Trophoblast cell (in vitro differentiated cells and primary cell): ENCODE results near the gene SLC27A2.

Source experiments
- DNase-seq, 2 donors: peaks; one replicate each; pipeline ENCODE4 v3.0.0-alpha.2; 2016
- H2AFZ ChIP-seq: 2 replicates; pipeline ENCODE4 v1.6.1; 2013; ENCODE audit warnings: low read length, moderate library complexity, mild to moderate bottlenecking; ENCODE audit not compliant: insufficient read depth, poor library complexity
- H2AK5ac ChIP-seq: 2 replicates; pipeline ENCODE4 v1.6.1; 2013; ENCODE audit warnings: mild to moderate bottlenecking, low read length
- H2BK120ac ChIP-seq: 2 replicates; pipeline ENCODE4 v1.6.1; 2013; ENCODE audit warnings: low read length, mild to moderate bottlenecking, moderate library complexity; ENCODE audit not compliant: insufficient read depth, poor library complexity
- H2BK12ac ChIP-seq: 2 replicates; pipeline ENCODE4 v1.6.1; 2013; ENCODE audit warnings: mild to moderate bottlenecking, low read length, moderate library complexity
- H2BK5ac ChIP-seq: 2 replicates; pipeline ENCODE4 v1.6.1; 2013; ENCODE audit warnings: low read length, low read depth, moderate library complexity, mild to moderate bottlenecking; ENCODE audit not compliant: poor library complexity
- H3K14ac ChIP-seq: 2 replicates; pipeline ENCODE4 v1.6.1; 2013; ENCODE audit warnings: mild to moderate bottlenecking, low read length
- H3K18ac ChIP-seq: 2 replicates; pipeline ENCODE4 v1.6.1; 2013; ENCODE audit warnings: mild to moderate bottlenecking, low read length
- H3K23ac ChIP-seq: 2 replicates; pipeline ENCODE4 v1.6.1; 2013; ENCODE audit warnings: low read length
- H3K27ac ChIP-seq: 2 replicates; pipeline ENCODE4 v1.5.1; 2013; ENCODE audit warnings: low read depth, mild to moderate bottlenecking, inconsistent platforms, low read length, moderate library complexity
- H3K27me3 ChIP-seq: 2 replicates; pipeline ENCODE4 v1.6.1; 2013; ENCODE audit warnings: inconsistent platforms, mild to moderate bottlenecking, low read length, moderate library complexity; ENCODE audit not compliant: insufficient read depth
- H3K36me3 ChIP-seq, 2 experiments: 1 replicate in 1 of 2; 2 replicates in 1 of 2; pipeline ENCODE4 v1.6.1; 2013; ENCODE audit warnings: low read length in 2 of 2, mild to moderate bottlenecking in 2 of 2, moderate library complexity in 1 of 2; ENCODE audit not compliant: insufficient read depth in 2 of 2, control insufficient read depth in 1 of 2
- H3K4ac ChIP-seq: 2 replicates; pipeline ENCODE4 v1.6.1; 2013; ENCODE audit warnings: low read depth, mild to moderate bottlenecking, low read length, moderate library complexity
- H3K4me1 ChIP-seq, 2 experiments: 1 replicate in 1 of 2; 2 replicates in 1 of 2; pipeline ENCODE4 v1.6.1; 2013; ENCODE audit warnings: low read length in 2 of 2, mild to moderate bottlenecking in 2 of 2, moderate library complexity in 1 of 2; ENCODE audit not compliant: insufficient read depth in 2 of 2, control insufficient read depth in 1 of 2
- H3K4me2 ChIP-seq: 2 replicates; pipeline ENCODE4 v1.6.1; 2013; ENCODE audit warnings: inconsistent platforms, mild to moderate bottlenecking, low read length, moderate library complexity
- H3K4me3 ChIP-seq: 2 replicates; pipeline ENCODE4 v1.5.1; 2013; ENCODE audit warnings: mild to moderate bottlenecking, low read depth, low read length, inconsistent platforms
- H3K79me1 ChIP-seq: one replicate; pipeline ENCODE4 v1.6.1; 2013; ENCODE audit warnings: low read length
- H3K79me2 ChIP-seq: 2 replicates; pipeline ENCODE4 v1.6.1; 2013; ENCODE audit warnings: low read length, mild to moderate bottlenecking; ENCODE audit not compliant: control insufficient read depth, insufficient read depth, poor library complexity
- H3K9ac ChIP-seq: 2 replicates; pipeline ENCODE4 v1.6.1; 2013; ENCODE audit warnings: mild to moderate bottlenecking, low read length
- H3K9me3 ChIP-seq: 2 replicates; pipeline ENCODE4 v1.6.1; 2013; ENCODE audit warnings: low read depth, mild to moderate bottlenecking, control low read depth, inconsistent platforms, low read length; ENCODE audit not compliant: insufficient read depth
- H4K12ac ChIP-seq: 2 replicates; pipeline ENCODE4 v1.6.1; 2013; ENCODE audit warnings: low read depth, mild to moderate bottlenecking, low read length, moderate library complexity
- H4K8ac ChIP-seq: 2 replicates; pipeline ENCODE4 v1.6.1; 2013; ENCODE audit warnings: low read depth, mild to moderate bottlenecking, low read length, moderate library complexity
- H4K91ac ChIP-seq: one replicate; pipeline ENCODE4 v1.6.1; 2013; ENCODE audit warnings: low read depth, mild to moderate bottlenecking, low read length, moderate library complexity
- WGBS: extraction: QIAGEN DNeasy Blood & Tissue Kit; methylation state at CpG from one replicate; pipeline ENCODE4 v1.1.7; 2013; ENCODE audit warnings: missing lambda C conversion rate; ENCODE audit not compliant: insufficient read length, insufficient coverage; ENCODE audit errors: extremely low coverage; 5-methylcytosine and 5-hydroxymethylcytosine counted together

The SLC27A2 gene

DNA sequence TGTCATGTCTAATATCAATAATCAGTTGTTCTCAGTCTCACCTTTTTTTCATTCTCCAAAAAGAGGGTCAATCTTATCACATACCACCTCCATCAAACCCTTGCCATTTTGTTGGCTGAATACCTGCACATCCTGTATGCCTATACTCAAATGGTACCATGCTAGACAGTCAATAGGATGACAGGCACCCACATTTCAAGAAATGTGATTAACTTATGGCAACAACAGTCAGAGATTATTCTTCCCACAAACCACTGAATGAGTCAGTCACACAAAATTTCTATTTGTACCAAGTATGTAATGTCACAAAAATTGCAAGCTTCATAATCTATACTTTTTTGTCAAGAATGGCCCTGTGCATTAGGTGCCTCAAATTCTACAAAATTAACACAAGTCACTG, 5.1 kb upstream of the SLC27A2 start:
- DNase-seq: no peak
- Histone ChIP-seq H3K4me3 (no peak overlapping the region), H2AFZ (no peak overlapping the region)

DNA sequence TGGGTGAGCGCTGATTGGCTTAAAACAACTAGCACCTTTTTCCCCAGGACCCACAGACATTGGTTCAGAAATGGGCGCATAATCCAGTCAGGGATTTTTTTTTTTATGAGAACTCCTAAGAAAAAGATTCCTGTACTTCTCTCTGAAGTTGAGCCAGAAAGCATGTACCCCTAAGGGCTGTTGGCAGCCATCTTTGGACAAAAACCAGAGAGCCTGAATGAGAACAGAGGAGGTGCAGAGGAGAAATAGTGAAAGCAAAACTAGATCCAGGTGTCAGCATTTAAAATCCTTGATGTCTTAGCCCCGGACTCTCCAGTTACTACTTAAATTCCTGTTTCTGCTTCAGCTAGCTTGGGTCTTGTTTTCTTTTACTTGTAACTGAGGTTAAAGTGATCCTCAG, 1.9 kb upstream of the SLC27A2 start:
- H3K4me2 ChIP-seq: no peak overlapping the region
- H2AFZ ChIP-seq: no peak overlapping the region
- H3K27ac ChIP-seq: no peak overlapping the region
- WGBS: no CpG with 5 or more reads among the region's 3 CpGs
- H4K91ac ChIP-seq: no peak overlapping the region
- no peak overlapping the region for H2BK12ac ChIP-seq
- no peak overlapping the region for H3K4ac ChIP-seq
- H3K23ac ChIP-seq: no peak overlapping the region
- H3K79me2 ChIP-seq: no peaks in the 10 kb centered on the region
- H3K79me1 ChIP-seq: no peaks in the 10 kb centered on the region
- no peak overlapping the region for H3K9ac ChIP-seq
- H4K12ac ChIP-seq: no peak overlapping the region
- H3K36me3 ChIP-seq: no peaks in the 10 kb centered on the region
- H3K27me3 ChIP-seq: peaks cover 14% of the 10 kb centered on the region
- peaks cover 5 to 9% of the 10 kb centered on the region in 2 experiments for H3K4me1 ChIP-seq
- no peak overlapping the region for H3K14ac ChIP-seq
- H4K8ac ChIP-seq: no peak overlapping the region
- DNase-seq: no peak
- H3K9me3 ChIP-seq: no peaks in the 10 kb centered on the region
- H3K18ac ChIP-seq: no peak overlapping the region
- H2AK5ac ChIP-seq: no peak overlapping the region
- H2BK120ac ChIP-seq: no peak overlapping the region
- no peak overlapping the region for H3K4me3 ChIP-seq
- H2BK5ac ChIP-seq: no peak overlapping the region

More for the DNA sequence above, 5.1 kb upstream of the SLC27A2 start:
- no peaks in the 10 kb centered on the region for H3K79me2 ChIP-seq
- H3K9me3 ChIP-seq: no peaks in the 10 kb centered on the region
- peaks cover 0 to 1% of the 10 kb centered on the region in 2 experiments for H3K4me1 ChIP-seq
- H2BK12ac ChIP-seq: no peak overlapping the region
- no peak overlapping the region for H2BK120ac ChIP-seq
- H3K79me1 ChIP-seq: no peaks in the 10 kb centered on the region
- peaks cover 5% of the 10 kb centered on the region for H3K27me3 ChIP-seq
- H3K23ac ChIP-seq: no peak overlapping the region
- H3K27ac ChIP-seq: no peak overlapping the region
- no peak overlapping the region for H2AK5ac ChIP-seq
- no peak overlapping the region for H3K4me2 ChIP-seq
- no peak overlapping the region for H4K12ac ChIP-seq
- H4K8ac ChIP-seq: no peak overlapping the region
- H3K4ac ChIP-seq: no peak overlapping the region
- no peaks in the 10 kb centered on the region for H3K36me3 ChIP-seq
- no peak overlapping the region for H3K18ac ChIP-seq
- H4K91ac ChIP-seq: no peak overlapping the region
- no peak overlapping the region for H3K9ac ChIP-seq
- H3K14ac ChIP-seq: no peak overlapping the region
- no peak overlapping the region for H2BK5ac ChIP-seq

- no peaks in the 10 kb centered on the region for H3K36me3 ChIP-seq
- no peak overlapping the region for H3K4me2 ChIP-seq
- no peak overlapping the region for H3K4ac ChIP-seq
- H3K23ac ChIP-seq: no peak overlapping the region
- no peak for DNase-seq
- no peaks in the 10 kb centered on the region for H3K79me1 ChIP-seq
- H3K18ac ChIP-seq: no peak overlapping the region
- H3K14ac ChIP-seq: no peak overlapping the region
- no peak overlapping the region for H4K8ac ChIP-seq
- H3K27me3 ChIP-seq: peaks cover 14% of the 10 kb centered on the region
- peaks cover 5 to 9% of the 10 kb centered on the region in 2 experiments for H3K4me1 ChIP-seq
- no peaks in the 10 kb centered on the region for H3K79me2 ChIP-seq
- H2AK5ac ChIP-seq: no peak overlapping the region
- no peak overlapping the region for H2BK12ac ChIP-seq
- H2AFZ ChIP-seq: no peak overlapping the region
- WGBS: no CpG with 5 or more reads among the region's 7 CpGs
- no peak overlapping the region for H4K91ac ChIP-seq
- no peak overlapping the region for H3K4me3 ChIP-seq
- H3K9ac ChIP-seq: no peak overlapping the region
- no peak overlapping the region for H3K27ac ChIP-seq
- no peak overlapping the region for H2BK5ac ChIP-seq
- no peak overlapping the region for H4K12ac ChIP-seq
- no peak overlapping the region for H2BK120ac ChIP-seq
- H3K9me3 ChIP-seq: no peaks in the 10 kb centered on the region
These were observed 1.4 kb upstream of the SLC27A2 start for GRCh38 chr15:50180582-50180981.

- Histone ChIP-seq H3K9ac (no peak overlapping the region), H3K14ac (no peak overlapping the region), H3K18ac (no peak overlapping the region), H2BK120ac (no peak overlapping the region), H3K4me1 (peaks cover 5 to 9% of the 10 kb centered on the region in 2 experiments), H3K9me3 (no peaks in the 10 kb centered on the region), H4K12ac (no peak overlapping the region), H2BK12ac (no peak overlapping the region), H3K4ac (no peak overlapping the region), H2AFZ (no peak overlapping the region), H3K4me3 (peak overlapping the region; percentile 72), H3K27ac (no peak overlapping the region), H3K79me1 (no peaks in the 10 kb centered on the region), H3K4me2 (peak overlapping the region; percentile 99), H3K36me3 (no peaks in the 10 kb centered on the region), H3K23ac (no peak overlapping the region), H3K79me2 (no peaks in the 10 kb centered on the region), H2BK5ac (no peak overlapping the region), H3K27me3 (peaks cover 14% of the 10 kb centered on the region), H2AK5ac (no peak overlapping the region), H4K91ac (no peak overlapping the region), H4K8ac (no peak overlapping the region)
- no CpG with 5 or more reads among the region's 16 CpGs for WGBS
- DNase-seq: no peak
These were observed 611 bp upstream of the SLC27A2 start for GRCh38 chr15:50181201-50181968.
